Thyroid gland (tissue), 4 donors: ENCODE data around the gene SLC25A23.

Source experiments
- CTCF ChIP-seq, 6 experiments: fragments of 200-600 bp in 3 of 6; fragments of 450-650 bp in 3 of 6; sonication (generic) in 3 of 6; IDR thresholded peaks; one replicate each; pipeline ENCODE4 v1.5.1; 2016 to 2019; ENCODE audit warnings: antibody characterized with exemption in 6 of 6, mild to moderate bottlenecking in 2 of 6, inconsistent platforms in 1 of 6, moderate library complexity in 1 of 6
- POLR2A ChIP-seq, 2 donors: fragments of 450-650 bp; IDR thresholded peaks; one replicate each; pipeline ENCODE4 v1.6.1; 2017; ENCODE audit warnings: antibody characterized with exemption in 2 of 2, mild to moderate bottlenecking in 2 of 2, moderate library complexity in 1 of 2

- TF ChIP-seq POLR2A (IDR thresholded peaks at IDR 0.05): no peak
- no peak for TF ChIP-seq CTCF (IDR thresholded peaks at IDR 0.05)
Observed at GRCh38 chr19:6431891-6432290, 27.7 kb downstream of the SLC25A23 start.
